ENCODE data around the gene AUTS2.
A peak's percentile ranks its signal among the peaks of the same experiment; 100 is the strongest.

AUTS2 gene

GRCh38 chr7:69768986-69769595 lies 170.8 kb downstream of the AUTS2 start:
- H3K36me3 ChIP-seq (ENCODE audit: insufficient read depth, low read length), result no peaks in the 10 kb centered on the region
- no peak overlapping the region for H2AFZ ChIP-seq (ENCODE audit: low read length)
- H3K9me2 ChIP-seq (replicated peaks; ENCODE audit: low read depth, low read length), result no peaks in the 10 kb centered on the region
- peaks cover 72% of the 10 kb centered on the region for H3K79me2 ChIP-seq (ENCODE audit: insufficient read depth, low read length)
- peak overlapping the region; percentile 47 for H3K4me2 ChIP-seq (ENCODE audit: low read depth, low read length, poor library complexity, severe bottlenecking)
- no peak for TF ChIP-seq EZH2phosphoT487 (IDR thresholded peaks at IDR 0.05; ENCODE audit: borderline replicate concordance)
- TF ChIP-seq, protein P1, sequence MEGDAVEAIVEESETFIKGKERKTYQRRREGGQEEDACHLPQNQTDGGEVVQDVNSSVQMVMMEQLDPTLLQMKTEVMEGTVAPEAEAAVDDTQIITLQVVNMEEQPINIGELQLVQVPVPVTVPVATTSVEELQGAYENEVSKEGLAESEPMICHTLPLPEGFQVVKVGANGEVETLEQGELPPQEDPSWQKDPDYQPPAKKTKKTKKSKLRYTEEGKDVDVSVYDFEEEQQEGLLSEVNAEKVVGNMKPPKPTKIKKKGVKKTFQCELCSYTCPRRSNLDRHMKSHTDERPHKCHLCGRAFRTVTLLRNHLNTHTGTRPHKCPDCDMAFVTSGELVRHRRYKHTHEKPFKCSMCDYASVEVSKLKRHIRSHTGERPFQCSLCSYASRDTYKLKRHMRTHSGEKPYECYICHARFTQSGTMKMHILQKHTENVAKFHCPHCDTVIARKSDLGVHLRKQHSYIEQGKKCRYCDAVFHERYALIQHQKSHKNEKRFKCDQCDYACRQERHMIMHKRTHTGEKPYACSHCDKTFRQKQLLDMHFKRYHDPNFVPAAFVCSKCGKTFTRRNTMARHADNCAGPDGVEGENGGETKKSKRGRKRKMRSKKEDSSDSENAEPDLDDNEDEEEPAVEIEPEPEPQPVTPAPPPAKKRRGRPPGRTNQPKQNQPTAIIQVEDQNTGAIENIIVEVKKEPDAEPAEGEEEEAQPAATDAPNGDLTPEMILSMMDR (conservative IDR thresholded peaks at IDR 0.05; ENCODE audit: low read length), result no peak
- no peaks in the 10 kb centered on the region for H4K20me1 ChIP-seq (ENCODE audit: insufficient read depth, low read length, poor library complexity, severe bottlenecking)
- H3K9me3 ChIP-seq (ENCODE audit: insufficient read depth, low read depth, low read length), result no peaks in the 10 kb centered on the region
- peaks cover 54% of the 10 kb centered on the region for H3K4me1 ChIP-seq (ENCODE audit: insufficient read depth, low read length, poor library complexity, severe bottlenecking)
- peak overlapping the region; percentile 17 for H3K9ac ChIP-seq (ENCODE audit: low read depth, low read length, poor library complexity, severe bottlenecking)
- peak overlapping the region; percentile 5 for H3K4me3 ChIP-seq (ENCODE audit: low read length, poor library complexity, severe bottlenecking)
- H3K27me3 ChIP-seq (ENCODE audit: insufficient read depth, low read length, poor library complexity, severe bottlenecking), result no peaks in the 10 kb centered on the region
- no peaks in the 10 kb centered on the region for H3F3A ChIP-seq (ENCODE audit: low read depth)

GRCh38 chr7:69769826-69770225 lies 171.6 kb downstream of the AUTS2 start:
- no peaks in the 10 kb centered on the region for H3K9me2 ChIP-seq (replicated peaks; ENCODE audit: low read depth, low read length)
- no peak overlapping the region for H2AFZ ChIP-seq (ENCODE audit: low read length)
- H3K4me1 ChIP-seq (ENCODE audit: insufficient read depth, low read length, poor library complexity, severe bottlenecking), result peaks cover 46% of the 10 kb centered on the region
- no peaks in the 10 kb centered on the region for H3K36me3 ChIP-seq (ENCODE audit: insufficient read depth, low read length)
- no peaks in the 10 kb centered on the region for H3K27me3 ChIP-seq (ENCODE audit: insufficient read depth, low read length, poor library complexity, severe bottlenecking)
- no peak overlapping the region for H3K4me3 ChIP-seq (ENCODE audit: low read length, poor library complexity, severe bottlenecking)
- H4K20me1 ChIP-seq (ENCODE audit: insufficient read depth, low read length, poor library complexity, severe bottlenecking), result no peaks in the 10 kb centered on the region
- peaks cover 64% of the 10 kb centered on the region for H3K79me2 ChIP-seq (ENCODE audit: insufficient read depth, low read length)
- no peak for TF ChIP-seq EZH2phosphoT487 (IDR thresholded peaks at IDR 0.05; ENCODE audit: borderline replicate concordance)
- TF ChIP-seq, protein P1 (conservative IDR thresholded peaks at IDR 0.05; ENCODE audit: low read length), result no peak
- no peaks in the 10 kb centered on the region for H3F3A ChIP-seq (ENCODE audit: low read depth)
- peak overlapping the region; percentile 17 for H3K9ac ChIP-seq (ENCODE audit: low read depth, low read length, poor library complexity, severe bottlenecking)
- H3K4me2 ChIP-seq (ENCODE audit: low read depth, low read length, poor library complexity, severe bottlenecking), result peak overlapping the region; percentile 47
- no peaks in the 10 kb centered on the region for H3K9me3 ChIP-seq (ENCODE audit: insufficient read depth, low read depth, low read length)

- no peak for TF ChIP-seq EZH2phosphoT487 (IDR thresholded peaks at IDR 0.05; ENCODE audit: borderline replicate concordance)
- TF ChIP-seq, protein P1 (conservative IDR thresholded peaks at IDR 0.05; ENCODE audit: low read length), result no peak
- Histone ChIP-seq H3K9ac (ENCODE audit: low read depth, low read length, poor library complexity, severe bottlenecking) (no peak overlapping the region), H3K4me2 (ENCODE audit: low read depth, low read length, poor library complexity, severe bottlenecking) (no peak overlapping the region), H3K27me3 (ENCODE audit: insufficient read depth, low read length, poor library complexity, severe bottlenecking) (no peaks in the 10 kb centered on the region), H3K9me2 (replicated peaks; ENCODE audit: low read depth, low read length) (no peaks in the 10 kb centered on the region), H2AFZ (ENCODE audit: low read length) (no peak overlapping the region), H3K4me1 (ENCODE audit: insufficient read depth, low read length, poor library complexity, severe bottlenecking) (peaks cover 43% of the 10 kb centered on the region), H4K20me1 (ENCODE audit: insufficient read depth, low read length, poor library complexity, severe bottlenecking) (no peaks in the 10 kb centered on the region), H3K4me3 (ENCODE audit: low read length, poor library complexity, severe bottlenecking) (no peak overlapping the region), H3K9me3 (ENCODE audit: insufficient read depth, low read depth, low read length) (no peaks in the 10 kb centered on the region), H3K36me3 (ENCODE audit: insufficient read depth, low read length) (no peaks in the 10 kb centered on the region), H3F3A (ENCODE audit: low read depth) (no peaks in the 10 kb centered on the region), H3K79me2 (ENCODE audit: insufficient read depth, low read length) (peaks cover 64% of the 10 kb centered on the region)
These were observed 172.3 kb downstream of the AUTS2 start for GRCh38 chr7:69770613-69771012.
